HepG2 (cell line): ENCODE results near the gene MTMR1. TPM values are rescaled to one million over a fixed set of nuclear protein-coding genes. Genes with fewer than 3 reads are reported as not detected.

Experiments used
- ATAC-seq: fragments of 200-7000 bp; cut with Tn5 transposase; 3 replicates; pipeline ENCODE4 v1.9.1; 2020; ENCODE audit warnings: mild to moderate bottlenecking, moderate library complexity
- BruUV-seq: library from RNA; stranded (reverse); fragments of 400-500 nt; replicated peaks from 2 replicates; lab custom pipeline; 2021; lab: Mats Ljungman, UMichigan
- CTCF ChIA-PET: fragments of 300-600 bp; formaldehyde crosslinking; extraction: SDS; loops from one replicate; lab custom pipeline; 2021; ENCODE audit warnings: low total read pairs, inconsistent platforms, low intra/inter-chr PET ratio; lab: Yijun Ruan, JAX
- POLR2A ChIA-PET: fragments of 350-600 bp; sonication (Branson Sonifier 250); formaldehyde crosslinking; loops from one replicate; lab custom pipeline; 2020; ENCODE audit warnings: antibody characterized with exemption, inconsistent platforms; lab: Yijun Ruan, JAX
- DNase-seq: peaks from one replicate; pipeline ENCODE4 v3.0.0-alpha.2; 2015; ENCODE audit warnings: low spot score
- FAIRE-seq: peaks from 3 replicates; lab custom pipeline; 2011; peaks lifted over from hg19 to GRCh38; lab: Jason Lieb, UNC
- H2AFZ ChIP-seq: one replicate; pipeline ENCODE4 v1.6.1; 2011; ENCODE audit warnings: low read length, inconsistent platforms
- H3K27ac ChIP-seq: fragments of 300-600 bp; 3 replicates; pipeline ENCODE4 v1.8.0; 2011; ENCODE audit warnings: mixed run types, mild to moderate bottlenecking, mixed read lengths, low read length, inconsistent platforms; ENCODE audit not compliant: insufficient read depth; ENCODE audit errors: extremely low read length
- H3K27me3 ChIP-seq, 2 experiments: fragments of 200-600 bp in 1 of 2; 2 replicates in 1 of 2; 3 replicates in 1 of 2; pipeline versions ENCODE4 v1.6.0 to v1.8.0; 2011; ENCODE audit warnings: low read length in 2 of 2, mild to moderate bottlenecking in 2 of 2, moderate library complexity in 2 of 2, inconsistent platforms in 1 of 2; ENCODE audit not compliant: insufficient read depth in 2 of 2, control insufficient read depth in 1 of 2
- H3K36me3 ChIP-seq, 2 experiments: fragments of 200-600 bp in 1 of 2; replicated peaks in 1 of 2; 2 replicates in 1 of 2; 3 replicates in 1 of 2; pipeline versions ENCODE4 v1.5.1 to v1.8.0; 2011; ENCODE audit warnings: low read length in 2 of 2, inconsistent platforms in 1 of 2; ENCODE audit not compliant: insufficient read depth in 2 of 2, control insufficient read depth in 1 of 2
- H3K4me1 ChIP-seq: 2 replicates; pipeline ENCODE4 v1.5.1; 2012; ENCODE audit warnings: low read length, inconsistent platforms; ENCODE audit not compliant: insufficient read depth
- H3K4me2 ChIP-seq: 2 replicates; pipeline ENCODE4 v1.6.0; 2011; ENCODE audit warnings: low read depth, low read length, inconsistent platforms
- H3K4me3 ChIP-seq, 3 experiments: fragments of 200-600 bp in 1 of 3; sonication (generic), shearing (Covaris generic) in 1 of 3; replicated peaks in 1 of 3; 2 replicates each; pipeline ENCODE4 v1.5.1; 2011 to 2016; ENCODE audit warnings: low read length in 3 of 3, inconsistent platforms in 2 of 3, low read depth in 2 of 3, mild to moderate bottlenecking in 2 of 3, control low read depth in 1 of 3, mixed read lengths in 1 of 3; ENCODE audit not compliant: insufficient read depth in 1 of 3
- H3K79me2 ChIP-seq: one replicate; pipeline ENCODE4 v1.6.1; 2011; ENCODE audit warnings: low read length, inconsistent platforms; ENCODE audit not compliant: insufficient read depth
- H3K9ac ChIP-seq: 2 replicates; pipeline ENCODE4 v1.6.0; 2011; ENCODE audit warnings: mild to moderate bottlenecking, low read depth, low read length, inconsistent platforms; ENCODE audit not compliant: insufficient read depth
- H3K9me3 ChIP-seq: 2 replicates; pipeline ENCODE4 v1.5.1; 2012; ENCODE audit warnings: mild to moderate bottlenecking, low read length
- H4K20me1 ChIP-seq: 2 replicates; pipeline ENCODE4 v1.6.0; 2011; ENCODE audit warnings: inconsistent platforms, mild to moderate bottlenecking, low read length, moderate library complexity; ENCODE audit not compliant: insufficient read depth
- FUBP1 ChIP-seq: sonication (generic); formaldehyde crosslinking; IDR thresholded peaks from 2 replicates; pipeline ENCODE4 v1.5.1; 2020; ENCODE audit warnings: missing genetic modification reagents, mild to moderate bottlenecking, borderline replicate concordance
- JUND ChIP-seq: sonication (generic); formaldehyde crosslinking; IDR thresholded peaks from 2 replicates; pipeline ENCODE4 v1.8.0; 2022; ENCODE audit warnings: mild to moderate bottlenecking, missing genetic modification reagents
- KLF12 ChIP-seq: sonication (generic); formaldehyde crosslinking; IDR thresholded peaks from 2 replicates; pipeline ENCODE4 v1.4.0; 2020; ENCODE audit warnings: missing genetic modification reagents, borderline replicate concordance
- KLF6 ChIP-seq: IDR thresholded peaks from 2 replicates; pipeline ENCODE4 v1.8.0; 2016; ENCODE audit warnings: missing biosample characterization, missing genetic modification reagents
- MED8 ChIP-seq: sonication (generic); formaldehyde crosslinking; IDR thresholded peaks from 2 replicates; pipeline ENCODE4 v1.8.1; 2023; ENCODE audit warnings: mild to moderate bottlenecking, missing genetic modification reagents; ENCODE audit not compliant: insufficient replicate concordance
- REL ChIP-seq: sonication (generic); formaldehyde crosslinking; conservative IDR thresholded peaks from 2 replicates; pipeline ENCODE4 v1.8.0; 2022; ENCODE audit warnings: mild to moderate bottlenecking, missing genetic modification reagents, moderate library complexity
- SMC3 ChIP-seq: IDR thresholded peaks from 2 replicates; pipeline ENCODE4 v1.6.1; 2011; ENCODE audit warnings: low read length, improper control_type of control experiment
- ZBTB20 ChIP-seq: sonication (generic); formaldehyde crosslinking; IDR thresholded peaks from 2 replicates; pipeline ENCODE4 v1.8.1; 2023; ENCODE audit warnings: missing genetic modification reagents, low read depth, mild to moderate bottlenecking, borderline replicate concordance
- ZBTB37 ChIP-seq: sonication (generic); formaldehyde crosslinking; IDR thresholded peaks from 2 replicates; pipeline ENCODE4 v1.4.0; 2020; ENCODE audit warnings: mild to moderate bottlenecking, missing genetic modification reagents
- ZC3H4 ChIP-seq: sonication (generic); formaldehyde crosslinking; IDR thresholded peaks from 2 replicates; pipeline ENCODE4 v1.4.0; 2020; ENCODE audit warnings: missing genetic modification reagents, borderline replicate concordance
- ZNF207 ChIP-seq: fragments of 450-650 bp; IDR thresholded peaks from 2 replicates; pipeline ENCODE4 v1.6.1; 2016; ENCODE audit warnings: antibody characterized with exemption, borderline replicate concordance
- ZNF251 ChIP-seq: sonication (generic); formaldehyde crosslinking; IDR thresholded peaks from 2 replicates; pipeline ENCODE4 v1.9.0; 2021; ENCODE audit warnings: mild to moderate bottlenecking, missing genetic modification reagents
- ZNF446 ChIP-seq: sonication (generic); formaldehyde crosslinking; IDR thresholded peaks from 2 replicates; pipeline ENCODE4 v1.5.0; 2020; ENCODE audit warnings: mild to moderate bottlenecking, missing genetic modification reagents
- in situ Hi-C: cut with HindIII; loops from 2 replicates; pipeline ENCODE4 v1.10.0; 2017; ENCODE audit warnings: low pct_unique_long_range_greater_than_20kb; ENCODE audit not compliant: extremely low pct_ligation_motif_present
- intact Hi-C: fragments of 100-400 bp; cut with micrococcal nuclease; formaldehyde crosslinking; loops from one replicate; pipeline ENCODE4 v1.10.0; 2022; ENCODE audit not compliant: unreplicated experiment
- polyA plus RNA-seq, 8 experiments: library from polyadenylated mRNA; depleted of rRNA in 3 of 8; stranded (reverse) in 7 of 8; unstranded in 1 of 8; fragments of >200 nt; fragmentation: Illumina TruSeq in 4 of 8; extraction: Trizol in 4 of 8; gene quantifications; 2 replicates each; pipeline versions ENCODE4 v1.2.1 to v1.2.3, GENCODE V29; 2011 to 2016; ENCODE audit warnings: low read depth in 4 of 8, missing spikeins in 1 of 8, mixed read lengths in 1 of 8; ENCODE audit not compliant: insufficient read depth in 1 of 8
- total RNA-seq, 5 experiments: library from RNA; depleted of rRNA; stranded (reverse); fragments of >200 nt; fragmentation: Illumina TruSeq; extraction: Trizol; gene quantifications; 2 replicates each; pipeline ENCODE4 v1.2.3, GENCODE V29; 2016; ENCODE audit warnings: low read depth in 1 of 5
- TF ChIP-seq, protein P1 (sequence below): sonication (generic); formaldehyde crosslinking; IDR thresholded peaks from 2 replicates; pipeline ENCODE4 v1.8.1; 2023; ENCODE audit warnings: missing genetic modification reagents, inconsistent platforms, borderline replicate concordance
- TF ChIP-seq, protein P2 (sequence below): IDR thresholded peaks from 2 replicates; pipeline ENCODE4 v1.6.1; 2016; ENCODE audit warnings: missing biosample characterization, missing genetic modification reagents, low read depth
- TF ChIP-seq, protein P3 (sequence below): fragments of 450-650 bp; IDR thresholded peaks from 2 replicates; pipeline ENCODE4 v1.6.1; 2016

Gene MTMR1
- total and polyA plus RNA-seq, 2 of the 13 experiments (the other 11 are each of a cell fraction or from before 2014, with no cell fraction given) = 8.9 to 11.1 TPM

- intact Hi-C loops = no loop called here
- Histone ChIP-seq H3K9ac (no peak overlapping the region), H2AFZ (no peak overlapping the region), H3K27me3 (no peaks in the 10 kb centered on the region), H3K4me3 (no peak overlapping the region), H3K27ac (no peak overlapping the region), H3K36me3 (no peaks in the 10 kb centered on the region), H3K9me3 (no peaks in the 10 kb centered on the region), H3K79me2 (no peaks in the 10 kb centered on the region), H3K4me2 (no peak overlapping the region), H3K4me1 (peaks cover 19% of the 10 kb centered on the region), H4K20me1 (no peaks in the 10 kb centered on the region)
- CTCF ChIA-PET = no interaction called here
- in situ Hi-C loops = loop anchor here (25.0 kb wide), 1 partner anchor 728 kb away; no protein-coding TSS in a partner anchor
- DNase-seq = no peak
- ATAC-seq = no peak
- POLR2A ChIA-PET = no interaction called here
- TF ChIP-seq, protein P1, sequence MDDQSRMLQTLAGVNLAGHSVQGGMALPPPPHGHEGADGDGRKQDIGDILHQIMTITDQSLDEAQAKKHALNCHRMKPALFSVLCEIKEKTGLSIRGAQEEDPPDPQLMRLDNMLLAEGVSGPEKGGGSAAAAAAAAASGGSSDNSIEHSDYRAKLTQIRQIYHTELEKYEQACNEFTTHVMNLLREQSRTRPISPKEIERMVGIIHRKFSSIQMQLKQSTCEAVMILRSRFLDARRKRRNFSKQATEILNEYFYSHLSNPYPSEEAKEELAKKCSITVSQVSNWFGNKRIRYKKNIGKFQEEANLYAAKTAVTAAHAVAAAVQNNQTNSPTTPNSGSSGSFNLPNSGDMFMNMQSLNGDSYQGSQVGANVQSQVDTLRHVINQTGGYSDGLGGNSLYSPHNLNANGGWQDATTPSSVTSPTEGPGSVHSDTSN = no peak
- TF ChIP-seq, protein P2, sequence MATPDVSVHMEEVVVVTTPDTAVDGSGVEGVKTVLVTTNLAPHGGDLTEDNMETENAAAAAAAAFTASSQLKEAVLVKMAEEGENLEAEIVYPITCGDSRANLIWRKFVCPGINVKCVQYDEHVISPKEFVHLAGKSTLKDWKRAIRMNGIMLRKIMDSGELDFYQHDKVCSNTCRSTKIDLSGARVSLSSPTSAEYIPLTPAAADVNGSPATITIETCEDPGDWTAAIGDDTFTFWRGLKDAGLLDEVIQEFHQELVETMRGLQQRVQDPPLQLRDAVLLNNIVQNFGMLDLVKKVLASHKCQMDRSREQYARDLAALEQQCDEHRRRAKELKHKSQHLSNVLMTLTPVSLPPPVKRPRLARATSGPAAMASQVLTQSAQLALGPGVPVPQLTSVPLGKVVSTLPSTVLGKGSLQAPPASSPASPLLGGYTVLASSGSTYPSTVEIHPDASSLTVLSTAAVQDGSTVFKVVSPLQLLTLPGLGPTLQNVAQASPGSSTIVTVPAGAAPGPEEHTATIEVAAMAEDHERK (CRISPR knock-in tag) = no peak
- TF ChIP-seq ZBTB20 = no peak
- TF ChIP-seq ZC3H4 (CRISPR knock-in tag) = no peak
- no peak for TF ChIP-seq ZNF207
- TF ChIP-seq, protein P3, sequence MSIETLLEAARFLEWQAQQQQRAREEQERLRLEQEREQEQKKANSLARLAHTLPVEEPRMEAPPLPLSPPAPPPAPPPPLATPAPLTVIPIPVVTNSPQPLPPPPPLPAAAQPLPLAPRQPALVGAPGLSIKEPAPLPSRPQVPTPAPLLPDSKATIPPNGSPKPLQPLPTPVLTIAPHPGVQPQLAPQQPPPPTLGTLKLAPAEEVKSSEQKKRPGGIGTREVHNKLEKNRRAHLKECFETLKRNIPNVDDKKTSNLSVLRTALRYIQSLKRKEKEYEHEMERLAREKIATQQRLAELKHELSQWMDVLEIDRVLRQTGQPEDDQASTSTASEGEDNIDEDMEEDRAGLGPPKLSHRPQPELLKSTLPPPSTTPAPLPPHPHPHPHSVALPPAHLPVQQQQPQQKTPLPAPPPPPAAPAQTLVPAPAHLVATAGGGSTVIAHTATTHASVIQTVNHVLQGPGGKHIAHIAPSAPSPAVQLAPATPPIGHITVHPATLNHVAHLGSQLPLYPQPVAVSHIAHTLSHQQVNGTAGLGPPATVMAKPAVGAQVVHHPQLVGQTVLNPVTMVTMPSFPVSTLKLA = no peak
- TF ChIP-seq JUND (CRISPR knock-in tag) = no peak
- no peak for TF ChIP-seq KLF12 (CRISPR knock-in tag)
- no peak for TF ChIP-seq ZNF446 (CRISPR knock-in tag)
- TF ChIP-seq KLF6 (CRISPR knock-in tag) = no peak
- no peak for TF ChIP-seq FUBP1 (CRISPR knock-in tag)
- TF ChIP-seq SMC3 = no peak
- TF ChIP-seq MED8 (CRISPR knock-in tag) = no peak
- TF ChIP-seq REL (CRISPR knock-in tag) = no peak
- TF ChIP-seq ZNF251 (CRISPR knock-in tag) = no peak
- TF ChIP-seq ZBTB37 (CRISPR knock-in tag) = no peak
- BruUV-seq = no TSS peak
- no peak for FAIRE-seq
Measured at GRCh38 chrX:150690126-150690525, 3.1 kb upstream of the MTMR1 start.
